ENCODE measurements around the gene NR6A1. TPM values are rescaled to one million over a fixed set of nuclear protein-coding genes. Genes with fewer than 3 reads are reported as not detected.

Gene NR6A1
- total RNA-seq, 1 experiment from 2014 or later, result 6.7 TPM

DNA sequence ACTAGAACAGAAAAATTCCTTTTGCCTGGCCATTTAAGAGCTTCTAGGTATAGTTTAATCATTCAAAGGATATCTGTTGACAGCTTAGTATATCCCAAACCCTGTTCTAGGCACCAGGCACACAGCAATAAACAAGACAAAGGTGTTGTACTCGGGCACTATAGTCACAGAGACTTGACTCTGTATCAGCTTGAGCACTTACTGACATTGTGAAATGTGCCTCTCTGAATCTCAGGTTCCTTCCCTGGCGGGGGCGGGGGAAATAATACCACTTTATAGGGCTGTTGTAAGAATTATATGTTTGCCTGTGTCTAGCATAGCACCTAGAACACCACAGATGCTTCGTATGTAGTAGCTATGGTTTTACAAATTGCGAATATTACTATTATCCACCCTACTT is 104.5 kb downstream of the NR6A1 start:
- CTCF ChIA-PET, result no interaction called here
- intact Hi-C loops (cut with micrococcal nuclease; ENCODE audit: unreplicated experiment), result no loop called here
- TF ChIP-seq, protein P1, sequence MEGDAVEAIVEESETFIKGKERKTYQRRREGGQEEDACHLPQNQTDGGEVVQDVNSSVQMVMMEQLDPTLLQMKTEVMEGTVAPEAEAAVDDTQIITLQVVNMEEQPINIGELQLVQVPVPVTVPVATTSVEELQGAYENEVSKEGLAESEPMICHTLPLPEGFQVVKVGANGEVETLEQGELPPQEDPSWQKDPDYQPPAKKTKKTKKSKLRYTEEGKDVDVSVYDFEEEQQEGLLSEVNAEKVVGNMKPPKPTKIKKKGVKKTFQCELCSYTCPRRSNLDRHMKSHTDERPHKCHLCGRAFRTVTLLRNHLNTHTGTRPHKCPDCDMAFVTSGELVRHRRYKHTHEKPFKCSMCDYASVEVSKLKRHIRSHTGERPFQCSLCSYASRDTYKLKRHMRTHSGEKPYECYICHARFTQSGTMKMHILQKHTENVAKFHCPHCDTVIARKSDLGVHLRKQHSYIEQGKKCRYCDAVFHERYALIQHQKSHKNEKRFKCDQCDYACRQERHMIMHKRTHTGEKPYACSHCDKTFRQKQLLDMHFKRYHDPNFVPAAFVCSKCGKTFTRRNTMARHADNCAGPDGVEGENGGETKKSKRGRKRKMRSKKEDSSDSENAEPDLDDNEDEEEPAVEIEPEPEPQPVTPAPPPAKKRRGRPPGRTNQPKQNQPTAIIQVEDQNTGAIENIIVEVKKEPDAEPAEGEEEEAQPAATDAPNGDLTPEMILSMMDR (IDR thresholded peaks at IDR 0.05; ENCODE audit: unreplicated experiment), result no peak
- Mint-ChIP-seq H3K9me3 (ENCODE audit: low read depth, unreplicated experiment) (no peaks in the 10 kb centered on the region), H3K4me1 (ENCODE audit: low read depth, unreplicated experiment) (peaks cover 19% of the 10 kb centered on the region), H3K27ac (ENCODE audit: unreplicated experiment) (no peak overlapping the region), H3K27me3 (ENCODE audit: unreplicated experiment) (no peaks in the 10 kb centered on the region), H3K36me3 (ENCODE audit: insufficient read depth, unreplicated experiment) (peaks cover 5% of the 10 kb centered on the region), H3K4me3 (ENCODE audit: low read depth, unreplicated experiment) (no peak overlapping the region)
- no peak for DNase-seq
- BruUV-seq (replicated peaks), result no TSS peak

DNA sequence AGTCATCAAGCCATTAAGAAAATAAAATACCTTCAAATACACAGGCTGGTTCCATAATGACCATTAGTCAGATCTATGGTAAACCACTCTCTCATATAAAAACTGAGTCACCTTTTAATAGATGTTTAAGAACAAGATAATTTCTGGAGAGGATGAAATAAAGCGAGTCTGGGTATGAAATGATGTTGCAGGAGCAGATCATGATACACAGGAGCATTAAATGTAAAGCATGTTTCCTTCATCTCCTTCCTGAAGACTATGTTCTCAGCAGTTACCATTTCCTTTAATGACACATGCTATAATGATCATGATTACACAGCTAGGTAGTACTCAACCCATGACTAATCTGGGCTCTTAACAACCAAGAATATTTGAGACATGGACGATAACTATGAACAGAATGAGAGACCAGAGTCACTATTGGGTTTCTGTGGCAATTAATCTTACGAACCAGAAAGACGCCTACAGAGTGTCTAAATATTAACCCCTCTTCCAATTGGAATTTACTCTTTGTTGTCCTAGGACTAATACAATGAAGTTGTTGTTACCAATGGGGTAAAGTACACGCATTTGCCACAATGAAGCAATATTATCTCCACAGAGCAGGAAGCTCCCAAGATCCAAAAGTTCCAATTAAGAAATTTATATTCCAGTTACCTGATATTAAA is 105.6 kb downstream of the NR6A1 start:
- CTCF ChIA-PET, result interaction anchor here (0.6 to 2.2 kb wide), 4 partner anchors 9 to 69 kb away, joined by 3 to 10 read pairs (median 4); no protein-coding TSS in a partner anchor
- DNase-seq, result peak; percentile 11
- H3K4me1 Mint-ChIP-seq (ENCODE audit: low read depth, unreplicated experiment), result peaks cover 14% of the 10 kb centered on the region
- intact Hi-C loops (cut with micrococcal nuclease; ENCODE audit: unreplicated experiment), result loop anchor here (2.0 kb wide), 1 partner anchor 47 kb away; no protein-coding TSS in a partner anchor
- TF ChIP-seq, protein P1 (IDR thresholded peaks at IDR 0.05; ENCODE audit: unreplicated experiment), result no peak
- H3K27ac Mint-ChIP-seq (ENCODE audit: unreplicated experiment), result peak overlapping the region; percentile 77
- peaks cover 7% of the 10 kb centered on the region for H3K36me3 Mint-ChIP-seq (ENCODE audit: insufficient read depth, unreplicated experiment)
- H3K4me3 Mint-ChIP-seq (ENCODE audit: low read depth, unreplicated experiment), result peak overlapping the region; percentile 9
- H3K27me3 Mint-ChIP-seq (ENCODE audit: unreplicated experiment), result no peaks in the 10 kb centered on the region
- H3K9me3 Mint-ChIP-seq (ENCODE audit: low read depth, unreplicated experiment), result no peaks in the 10 kb centered on the region
- BruUV-seq (replicated peaks), result no TSS peak

DNA sequence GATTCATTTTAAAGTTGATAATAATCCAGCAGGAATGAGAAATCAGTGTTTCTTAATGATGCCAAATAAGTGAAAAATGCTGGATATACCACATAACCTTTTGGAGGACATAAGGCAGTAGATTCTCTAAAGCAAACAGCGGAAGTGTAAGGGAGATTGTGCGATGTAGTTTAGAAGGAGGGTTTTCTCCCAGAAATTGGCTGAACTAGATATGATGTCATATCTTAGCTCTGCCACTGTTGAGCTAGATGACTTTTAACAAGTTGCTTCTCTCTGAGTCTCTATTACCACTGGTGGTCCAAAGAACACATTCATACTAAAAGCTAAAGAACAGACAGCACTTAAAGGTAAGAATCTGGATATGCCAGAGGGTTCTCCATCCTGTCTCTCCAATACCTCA is 107.0 kb downstream of the NR6A1 start:
- no peak for DNase-seq
- intact Hi-C loops (cut with micrococcal nuclease; ENCODE audit: unreplicated experiment), result loop anchor here (2.0 kb wide), 1 partner anchor 45 kb away; no protein-coding TSS in a partner anchor
- Mint-ChIP-seq H3K27ac (ENCODE audit: unreplicated experiment) (peak overlapping the region; percentile 63), H3K4me1 (ENCODE audit: low read depth, unreplicated experiment) (peaks cover 9% of the 10 kb centered on the region), H3K36me3 (ENCODE audit: insufficient read depth, unreplicated experiment) (peaks cover 16% of the 10 kb centered on the region), H3K9me3 (ENCODE audit: low read depth, unreplicated experiment) (no peaks in the 10 kb centered on the region), H3K27me3 (ENCODE audit: unreplicated experiment) (no peaks in the 10 kb centered on the region), H3K4me3 (ENCODE audit: low read depth, unreplicated experiment) (no peak overlapping the region)
- TF ChIP-seq, protein P1 (IDR thresholded peaks at IDR 0.05; ENCODE audit: unreplicated experiment), result no peak
- no TSS peak for BruUV-seq (replicated peaks)
- CTCF ChIA-PET, result interaction anchor here (0.5 to 2.2 kb wide), 2 partner anchors 46 to 106 kb away, joined by 5 to 10 read pairs; no protein-coding TSS in a partner anchor

DNA sequence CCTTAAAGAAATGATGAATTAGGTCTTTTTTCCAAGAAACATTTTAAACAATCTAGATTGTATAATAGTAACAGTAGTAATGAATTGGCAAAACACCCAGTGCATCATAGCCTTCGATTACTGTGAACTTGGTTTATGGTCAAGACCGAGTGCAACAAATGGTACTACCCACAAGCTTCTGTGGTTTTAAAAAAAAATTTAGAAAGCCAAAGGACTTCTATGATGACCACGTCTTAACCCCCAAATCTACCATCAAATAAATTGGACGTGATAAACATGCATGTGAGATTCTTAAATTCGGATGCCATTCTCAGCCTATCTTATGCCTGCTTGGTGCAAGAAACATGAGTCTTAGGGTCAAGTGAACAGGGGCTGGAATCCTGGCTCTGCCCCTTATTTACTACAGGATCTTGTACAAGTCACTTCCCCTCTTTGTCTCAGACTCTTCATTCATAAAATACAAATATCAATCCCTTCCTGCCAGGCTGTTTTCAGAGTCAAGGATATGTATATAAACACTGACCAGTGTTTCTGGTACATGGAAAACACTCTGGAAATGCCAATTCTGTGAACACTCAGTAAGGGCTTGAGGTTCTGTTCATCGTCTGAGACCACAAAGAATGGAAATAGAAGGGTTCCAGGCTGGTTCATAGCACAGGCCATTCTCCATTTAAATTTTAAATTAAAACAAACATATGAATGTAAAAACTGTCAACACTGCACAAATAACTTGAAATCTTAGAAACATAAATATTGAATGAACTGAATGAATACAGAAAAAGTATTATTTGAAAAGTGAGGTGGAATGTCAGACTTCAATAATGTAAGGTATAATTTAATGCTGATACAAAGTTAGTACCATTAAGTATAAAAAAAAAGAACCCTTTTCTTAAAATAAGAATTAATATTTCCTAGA is 107.8 kb downstream of the NR6A1 start:
- intact Hi-C loops (cut with micrococcal nuclease; ENCODE audit: unreplicated experiment), result no loop called here
- H3K4me3 Mint-ChIP-seq (ENCODE audit: low read depth, unreplicated experiment), result peak overlapping the region; percentile 34
- H3K36me3 Mint-ChIP-seq (ENCODE audit: insufficient read depth, unreplicated experiment), result peaks cover 25% of the 10 kb centered on the region
- BruUV-seq (replicated peaks), result no TSS peak
- H3K4me1 Mint-ChIP-seq (ENCODE audit: low read depth, unreplicated experiment), result peaks cover 9% of the 10 kb centered on the region
- CTCF ChIA-PET, result no interaction called here
- TF ChIP-seq, protein P1 (IDR thresholded peaks at IDR 0.05; ENCODE audit: unreplicated experiment), result no peak
- no peaks in the 10 kb centered on the region for H3K27me3 Mint-ChIP-seq (ENCODE audit: unreplicated experiment)
- DNase-seq, result no peak
- peak overlapping the region; percentile 64 for H3K27ac Mint-ChIP-seq (ENCODE audit: unreplicated experiment)
- no peaks in the 10 kb centered on the region for H3K9me3 Mint-ChIP-seq (ENCODE audit: low read depth, unreplicated experiment)

Measured in Calu3 (cell line).